Tibial nerve (tissue), 4 donors: ENCODE measurements around the gene CST1.
"Not testable (repeated sequence)": the region's sequence is repeated elsewhere in the genome, so short reads cannot be mapped to it uniquely, and the experiment has no call there.

Source experiments
- CTCF ChIP-seq, 5 experiments: fragments of 200-600 bp in 3 of 5; fragments of 450-650 bp in 2 of 5; sonication (generic) in 3 of 5; IDR thresholded peaks; one replicate each; pipeline ENCODE4 v1.5.1; 2016 to 2019; ENCODE audit warnings: antibody characterized with exemption in 5 of 5, mild to moderate bottlenecking in 3 of 5, moderate library complexity in 2 of 5
- EP300 ChIP-seq, 2 donors: sonication (generic); formaldehyde crosslinking; IDR thresholded peaks; one replicate each; pipeline ENCODE4 v1.6.1; 2017; ENCODE audit warnings: antibody characterized with exemption in 2 of 2, mild to moderate bottlenecking in 1 of 2

GRCh38 chr20:23750786-23751185, at the start of gene CST1:
- TF ChIP-seq CTCF, EP300 (IDR thresholded peaks at IDR 0.05): not testable (repeated sequence)
